ENCODE measurements around the gene SAP130.

- no peak for TF ChIP-seq CTCF (conservative IDR thresholded peaks at IDR 0.05 in 1 of 2, IDR thresholded peaks at IDR 0.05 in 1 of 2; ENCODE audit: extremely low read depth in 1 of 2, insufficient read depth in 1 of 2, low read depth in 1 of 2, low read length in 2 of 2)
- no peak for TF ChIP-seq EZH2 (IDR thresholded peaks at IDR 0.05; ENCODE audit: borderline replicate concordance, low read length)
Observed at GRCh38 chr2:127932199-127932876, 95.5 kb downstream of the SAP130 start.
